GM12873 (cell line): ENCODE measurements around the gene FMNL1.

Experiments
- CTCF ChIP-seq: IDR thresholded peaks from 2 replicates; pipeline ENCODE4 v1.5.1; 2012; ENCODE audit warnings: low read depth, mild to moderate bottlenecking, moderate library complexity, low read length, control low read depth; ENCODE audit not compliant: insufficient read depth; ENCODE audit errors: missing control alignments

FMNL1 gene

GRCh38 chr17:45247429-45248131 lies 25.9 kb downstream of the FMNL1 start:
- no peak for TF ChIP-seq CTCF

- TF ChIP-seq CTCF: no peak
Observed at GRCh38 chr17:45248132-45248957, 26.7 kb downstream of the FMNL1 start.

GRCh38 chr17:45251931-45252330 lies 30.2 kb downstream of the FMNL1 start:
- no peak for TF ChIP-seq CTCF

- TF ChIP-seq CTCF: no peak
Observed at GRCh38 chr17:45253879-45254278, 32.2 kb downstream of the FMNL1 start.

GRCh38 chr17:45255358-45255757 lies 33.7 kb downstream of the FMNL1 start:
- no peak for TF ChIP-seq CTCF

GRCh38 chr17:45256114-45256966 lies 34.7 kb downstream of the FMNL1 start:
- TF ChIP-seq CTCF: peak; percentile 70

- no peak for TF ChIP-seq CTCF
Observed at GRCh38 chr17:45257115-45257514, 35.4 kb downstream of the FMNL1 start.
